Mammary epithelial cell (primary cell): ENCODE results near the gene ANO4.

Experiments
- EZH2 ChIP-seq: IDR thresholded peaks from 2 replicates; pipeline ENCODE4 v1.6.1; 2012; ENCODE audit warnings: low read length, inconsistent platforms, borderline replicate concordance
- TF ChIP-seq, protein P1 (sequence below), 2 donors: IDR thresholded peaks in 1 of 2; conservative IDR thresholded peaks in 1 of 2; 2 replicates each; pipeline ENCODE4 v1.5.1; 2011 to 2012; ENCODE audit warnings: inconsistent platforms in 2 of 2, low read length in 2 of 2, mild to moderate bottlenecking in 2 of 2, control low read depth in 1 of 2, low read depth in 1 of 2; ENCODE audit not compliant: insufficient read depth in 1 of 2; ENCODE audit errors: extremely low read depth in 1 of 2

DNA sequence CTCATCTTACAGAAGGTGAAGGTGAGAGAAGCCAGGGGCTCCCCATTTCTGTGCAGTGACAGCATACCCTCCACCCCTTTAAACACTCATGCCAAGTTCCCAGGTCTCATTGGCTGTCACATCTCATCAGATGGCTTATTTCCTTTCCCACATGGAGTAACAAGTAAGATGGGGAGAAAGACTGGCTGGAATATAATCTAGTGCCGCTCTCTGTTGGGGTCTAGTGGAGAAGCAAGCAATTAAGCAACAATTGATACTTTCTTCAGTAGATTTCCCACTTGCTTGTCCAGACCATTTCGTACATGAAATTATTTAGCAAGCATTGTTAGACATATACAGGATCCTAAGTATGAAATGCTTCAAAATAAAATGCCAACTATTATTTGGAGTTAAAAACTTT, 323.3 kb downstream of the ANO4 start:
- TF ChIP-seq, protein P1, sequence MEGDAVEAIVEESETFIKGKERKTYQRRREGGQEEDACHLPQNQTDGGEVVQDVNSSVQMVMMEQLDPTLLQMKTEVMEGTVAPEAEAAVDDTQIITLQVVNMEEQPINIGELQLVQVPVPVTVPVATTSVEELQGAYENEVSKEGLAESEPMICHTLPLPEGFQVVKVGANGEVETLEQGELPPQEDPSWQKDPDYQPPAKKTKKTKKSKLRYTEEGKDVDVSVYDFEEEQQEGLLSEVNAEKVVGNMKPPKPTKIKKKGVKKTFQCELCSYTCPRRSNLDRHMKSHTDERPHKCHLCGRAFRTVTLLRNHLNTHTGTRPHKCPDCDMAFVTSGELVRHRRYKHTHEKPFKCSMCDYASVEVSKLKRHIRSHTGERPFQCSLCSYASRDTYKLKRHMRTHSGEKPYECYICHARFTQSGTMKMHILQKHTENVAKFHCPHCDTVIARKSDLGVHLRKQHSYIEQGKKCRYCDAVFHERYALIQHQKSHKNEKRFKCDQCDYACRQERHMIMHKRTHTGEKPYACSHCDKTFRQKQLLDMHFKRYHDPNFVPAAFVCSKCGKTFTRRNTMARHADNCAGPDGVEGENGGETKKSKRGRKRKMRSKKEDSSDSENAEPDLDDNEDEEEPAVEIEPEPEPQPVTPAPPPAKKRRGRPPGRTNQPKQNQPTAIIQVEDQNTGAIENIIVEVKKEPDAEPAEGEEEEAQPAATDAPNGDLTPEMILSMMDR (conservative IDR thresholded peaks at IDR 0.05 in 1 of 2, IDR thresholded peaks at IDR 0.05 in 1 of 2; ENCODE audit: extremely low read depth in 1 of 2, insufficient read depth in 1 of 2, low read depth in 1 of 2, low read length in 2 of 2) = no peak
- no peak for TF ChIP-seq EZH2
